Right cardiac atrium (tissue), 5 donors: ENCODE measurements around the gene NAT9. TPM values are rescaled to one million over a fixed set of nuclear protein-coding genes. Genes with fewer than 3 reads are reported as not detected.

Experiments used
- ATAC-seq, 2 donors: fragments of 200-7000 bp; cut with Tn5 transposase; one replicate each; pipeline versions ENCODE4 v1.8.0 to v1.9.1; 2020; ENCODE audit warnings: moderate library complexity in 2 of 2, mild to moderate bottlenecking in 1 of 2
- DNase-seq, 3 donors: peaks; one replicate each; pipeline ENCODE4 v3.0.0-alpha.2; 2020
- H3K27ac ChIP-seq: one replicate; pipeline ENCODE4 v1.5.1; 2013; ENCODE audit warnings: mild to moderate bottlenecking, low read length, control low read depth, moderate library complexity
- H3K27me3 ChIP-seq: one replicate; pipeline ENCODE4 v1.6.1; 2013; ENCODE audit not compliant: control insufficient read depth, insufficient read depth
- H3K4me1 ChIP-seq: one replicate; pipeline ENCODE4 v1.6.1; 2013; ENCODE audit warnings: low read length; ENCODE audit not compliant: control insufficient read depth, insufficient read depth
- H3K4me3 ChIP-seq: one replicate; pipeline ENCODE4 v1.5.1; 2013; ENCODE audit warnings: low read length, control low read depth
- H3K9me3 ChIP-seq: one replicate; pipeline ENCODE4 v1.6.1; 2013; ENCODE audit warnings: low read length; ENCODE audit not compliant: control insufficient read depth
- WGBS: extraction: QIAGEN DNeasy Blood & Tissue Kit; methylation state at CpG from one replicate; pipeline ENCODE4 v1.1.7; 2013; 5-methylcytosine and 5-hydroxymethylcytosine counted together
- intact Hi-C, 4 donors: fragments of 100-400 bp; cut with DNase I; formaldehyde crosslinking; loops; one replicate each; pipeline versions ENCODE4 v1.11.0 to v1.14.0; 2022 to 2023
- polyA plus RNA-seq: library from polyadenylated mRNA; stranded (reverse); fragments of 200-250 nt; gene quantifications from one replicate; pipeline ENCODE4 v1.2.3, GENCODE V29; 2013
- total RNA-seq, 4 donors: library from RNA; stranded (reverse); fragmentation: NEBNext Ultra II Directional; extraction: Animal tissue kit (Norgen Biotek cat#: 25700); gene quantifications; one replicate each; pipeline ENCODE4 v1.2.1, GENCODE V29; 2021
- donor health status: healthy with polysubstance abuse.
- donor health status: DM: no; HTN: yes; CAD: no.
- donor health status: DM: no; HTN: no; CAD: no.
- donor health status: DM: no; HTN: yes; CAD: no; lungs with severe emphysema.
- donor health status: DM: yes; HTN: yes; CAD: no.

NAT9 gene
- total and polyA plus RNA-seq, 5 donors: 16.8 to 31.1 (median 24.3) TPM

DNA sequence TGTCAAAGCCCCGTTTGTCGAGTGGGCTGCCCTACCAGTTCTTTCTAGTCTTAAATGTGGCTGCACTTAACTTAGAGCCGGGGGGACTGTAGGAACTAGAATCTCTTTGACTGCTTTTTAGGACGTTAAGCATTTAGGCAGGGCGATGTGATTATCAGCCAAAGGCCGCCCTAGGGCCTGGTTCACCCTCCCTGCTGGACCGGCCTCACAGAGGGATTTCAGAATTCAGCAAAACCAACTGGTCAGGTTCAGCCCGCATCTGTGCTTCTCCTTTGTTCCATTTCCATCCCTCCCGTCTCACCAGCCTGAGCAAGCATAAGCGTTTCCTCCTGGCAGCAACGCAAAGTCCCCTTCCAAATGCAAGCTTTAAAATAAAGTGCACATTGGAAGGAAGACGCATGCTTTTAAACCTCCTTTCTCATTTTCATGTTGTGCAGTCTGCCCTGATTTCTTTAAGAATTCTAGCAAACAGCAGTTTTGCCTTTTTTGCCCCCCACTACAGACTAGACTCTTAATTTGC is 16.5 kb upstream of the NAT9 start:
- DNase-seq (no peak), ATAC-seq (no peak)
- intact Hi-C loops: loop anchor here in 2 of 4 donors (5.0 kb wide), 2 partner anchors 70 to 165 kb away; no protein-coding TSS in a partner anchor
- H3K27me3 ChIP-seq: no peaks in the 10 kb centered on the region
- H3K9me3 ChIP-seq: no peaks in the 10 kb centered on the region
- H3K27ac ChIP-seq: no peak overlapping the region
- WGBS: 93% methylated on average over 12 of the region's 12 CpGs
- H3K4me3 ChIP-seq: no peak overlapping the region
- no peaks in the 10 kb centered on the region for H3K4me1 ChIP-seq

DNA sequence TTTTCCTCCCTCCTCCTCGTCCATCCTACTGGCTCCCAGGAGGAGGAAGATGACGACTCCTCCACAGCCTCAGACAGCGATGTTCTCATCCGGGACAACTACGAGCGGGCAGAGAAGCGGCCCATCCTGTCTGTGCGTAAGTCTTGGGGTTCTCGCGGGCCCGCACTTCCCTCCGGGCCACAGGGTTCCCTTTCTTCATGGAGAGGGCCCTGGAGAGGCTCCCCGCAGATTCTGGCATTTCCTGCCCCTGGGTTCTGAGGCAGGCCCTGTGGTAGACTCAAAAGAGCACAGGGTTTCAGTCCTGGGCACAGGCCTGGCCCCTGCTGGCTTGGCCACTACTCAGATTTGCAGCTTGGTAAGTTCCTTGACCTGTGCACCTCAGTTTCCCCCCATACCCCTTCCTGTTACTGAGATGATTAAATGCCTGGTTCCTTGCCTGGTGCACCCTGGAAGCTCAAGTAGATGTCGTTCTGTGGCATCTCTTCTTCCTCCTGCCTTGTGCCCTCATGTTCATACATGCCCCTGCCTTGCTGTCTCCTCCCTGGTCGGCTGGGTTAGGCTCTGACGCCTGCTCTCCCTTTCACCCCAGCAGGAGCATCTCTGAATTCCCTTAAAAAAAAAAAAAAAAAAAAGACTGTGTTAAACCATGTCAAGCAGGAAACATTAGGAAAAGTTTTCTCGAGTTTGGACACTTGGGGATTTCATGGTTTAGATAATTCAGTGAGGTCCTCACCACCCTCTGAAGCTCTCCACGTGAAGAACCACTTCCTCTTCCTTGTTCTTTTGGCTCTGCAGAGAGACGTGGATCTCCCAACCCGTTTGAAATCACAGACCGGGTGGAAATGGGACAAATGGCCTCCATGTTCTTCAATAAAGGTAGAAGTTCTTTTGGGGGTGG is 14.3 kb upstream of the NAT9 start:
- DNase-seq (no peak), ATAC-seq (peak in 1 of 2 donors; percentile 4)
- Histone ChIP-seq H3K27ac (no peak overlapping the region), H3K4me1 (no peaks in the 10 kb centered on the region), H3K27me3 (no peaks in the 10 kb centered on the region), H3K4me3 (no peak overlapping the region), H3K9me3 (no peaks in the 10 kb centered on the region)
- 78% methylated on average over 21 of the region's 21 CpGs for WGBS
- intact Hi-C loops: loop anchor here (2.0 to 5.0 kb wide), 4 partner anchors 72 to 167 kb away; no protein-coding TSS in a partner anchor

- peak in 1 of 2 donors; percentile 14 for ATAC-seq
- no peaks in the 10 kb centered on the region for H3K4me1 ChIP-seq
- H3K9me3 ChIP-seq: no peaks in the 10 kb centered on the region
- intact Hi-C loops: no loop called here
- H3K27me3 ChIP-seq: no peaks in the 10 kb centered on the region
- WGBS: 82% methylated on average over 16 of the region's 16 CpGs
- no peak overlapping the region for H3K4me3 ChIP-seq
- no peak overlapping the region for H3K27ac ChIP-seq
- peak in 2 of 3 donors; percentile 72 to 78 for DNase-seq
Observed at GRCh38 chr17:74786431-74787055, 10.4 kb upstream of the NAT9 start.

DNA sequence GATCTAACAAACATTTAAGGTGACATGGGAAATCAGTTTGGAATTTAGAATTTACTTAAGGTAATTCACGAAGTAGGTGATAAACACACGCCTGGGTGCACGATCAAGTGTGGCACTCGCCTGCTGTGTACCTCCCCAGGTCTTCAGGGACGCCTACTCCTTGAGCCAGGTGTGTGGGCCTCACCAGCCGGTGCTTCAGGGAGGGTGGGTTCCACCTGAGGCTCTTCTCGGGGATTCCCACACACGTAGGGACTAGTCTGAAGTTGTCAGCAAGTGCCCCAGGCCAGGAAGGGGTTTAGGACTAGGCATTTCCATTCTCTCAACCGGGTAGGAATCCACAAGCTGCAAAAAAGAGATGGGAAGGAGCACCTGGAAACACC is 9.8 kb upstream of the NAT9 start:
- no peak overlapping the region for H3K4me3 ChIP-seq
- DNase-seq (no peak), ATAC-seq (no peak)
- intact Hi-C loops: no loop called here
- H3K4me1 ChIP-seq: no peaks in the 10 kb centered on the region
- no peaks in the 10 kb centered on the region for H3K27me3 ChIP-seq
- no peak overlapping the region for H3K27ac ChIP-seq
- no peaks in the 10 kb centered on the region for H3K9me3 ChIP-seq
- 88% methylated on average over 9 of the region's 9 CpGs for WGBS

DNA sequence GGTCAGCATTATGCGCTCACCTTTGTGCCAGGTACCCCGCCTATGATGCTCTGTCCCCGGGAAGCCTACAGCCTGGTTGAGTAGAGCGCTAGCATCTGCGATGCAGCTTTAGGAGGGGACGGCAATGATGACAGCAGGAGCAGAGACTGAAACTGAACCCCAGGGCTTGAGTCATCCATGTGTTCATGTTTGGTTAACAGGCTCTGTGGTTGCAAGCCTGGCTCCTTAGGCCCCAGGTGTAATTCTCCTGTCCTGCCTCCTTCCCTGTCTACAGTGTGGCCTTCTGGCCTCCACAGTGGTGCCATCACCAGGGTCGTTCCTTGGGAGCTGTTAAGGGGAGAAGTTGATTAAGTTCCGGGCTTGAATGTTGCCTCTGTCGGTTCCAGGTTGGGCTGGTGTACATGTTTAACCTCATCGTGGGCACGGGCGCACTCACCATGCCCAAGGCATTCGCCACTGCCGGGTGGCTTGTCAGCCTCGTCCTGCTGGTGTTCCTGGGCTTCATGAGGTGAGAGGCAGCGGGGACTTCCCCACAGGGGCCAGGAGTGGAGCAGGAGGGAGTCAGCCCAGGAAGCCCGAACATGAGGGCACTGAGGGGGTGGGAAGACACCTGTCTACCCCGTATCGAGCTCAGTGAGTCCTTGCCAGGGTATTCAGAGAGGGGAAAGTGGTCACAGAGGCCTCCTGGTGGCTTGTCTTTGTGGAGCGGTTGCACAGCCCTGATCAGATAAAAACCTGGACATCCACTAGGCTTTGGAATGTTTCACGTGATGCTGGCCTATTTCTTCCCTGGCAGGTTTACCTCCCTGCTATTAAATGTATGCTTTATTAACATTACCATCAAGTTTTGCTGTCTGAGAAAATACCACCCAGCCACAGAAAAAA is 9.2 kb upstream of the NAT9 start:
- H3K27me3 ChIP-seq: no peaks in the 10 kb centered on the region
- no peak overlapping the region for H3K4me3 ChIP-seq
- DNase-seq (no peak), ATAC-seq (no peak)
- WGBS: 85% methylated on average over 21 of the region's 21 CpGs
- H3K27ac ChIP-seq: no peak overlapping the region
- H3K9me3 ChIP-seq: no peaks in the 10 kb centered on the region
- H3K4me1 ChIP-seq: no peaks in the 10 kb centered on the region
- intact Hi-C loops: no loop called here

DNA sequence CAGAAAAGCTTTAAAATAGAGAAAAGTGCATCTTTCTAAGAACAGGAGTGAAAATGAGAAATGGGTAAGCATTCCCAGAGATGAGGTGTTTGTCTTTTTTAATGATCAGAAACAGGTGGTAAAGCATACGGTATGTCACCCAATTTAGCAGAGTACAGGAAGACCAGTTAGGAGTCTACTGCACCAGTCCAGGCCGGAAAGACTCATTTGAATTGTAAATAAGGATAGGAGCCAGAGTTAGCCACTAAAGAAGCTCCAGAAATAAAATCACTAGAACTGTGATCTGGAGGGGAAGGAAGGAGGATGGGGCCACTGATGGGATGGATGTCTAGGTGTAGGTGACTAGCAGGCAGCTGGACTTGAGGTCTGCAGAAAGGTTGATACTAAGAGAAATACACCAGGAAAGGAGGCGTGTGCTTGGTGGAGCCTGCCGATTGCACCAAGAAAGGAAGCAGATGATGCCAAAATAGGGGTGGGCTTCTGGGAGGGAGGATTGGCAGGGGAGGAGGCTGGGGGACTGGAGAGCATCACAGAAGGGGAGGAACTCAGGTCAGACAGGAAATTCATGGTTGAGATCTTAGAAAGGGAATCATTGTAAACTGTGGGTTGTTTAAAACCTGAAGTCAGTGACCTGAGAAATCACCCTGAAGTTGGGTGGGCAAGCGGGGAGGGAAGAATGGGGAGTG is 8.1 kb upstream of the NAT9 start:
- ATAC-seq (no peak), DNase-seq (no peak)
- H3K9me3 ChIP-seq: no peaks in the 10 kb centered on the region
- H3K27me3 ChIP-seq: no peaks in the 10 kb centered on the region
- H3K4me3 ChIP-seq: no peak overlapping the region
- intact Hi-C loops: loop anchor here in 2 of 4 donors (5.0 kb wide), 2 partner anchors 37 to 42 kb away; partner anchors contain the start of gene NHERF1 (in 1 of the 2)
- 80% methylated on average over 5 of the region's 5 CpGs for WGBS
- no peak overlapping the region for H3K27ac ChIP-seq
- H3K4me1 ChIP-seq: no peaks in the 10 kb centered on the region

GRCh38 chr17:74782571-74782970 is 6.4 kb upstream of the NAT9 start:
- 89% methylated on average over 5 of the region's 5 CpGs for WGBS
- H3K9me3 ChIP-seq: no peaks in the 10 kb centered on the region
- intact Hi-C loops: loop anchor here in 2 of 4 donors (5.0 kb wide), 2 partner anchors 35 to 40 kb away; partner anchors contain the start of gene NHERF1 (in 1 of the 2)
- no peak overlapping the region for H3K4me3 ChIP-seq
- H3K4me1 ChIP-seq: no peaks in the 10 kb centered on the region
- no peak for DNase-seq
- no peak overlapping the region for H3K27ac ChIP-seq
- no peak for ATAC-seq
- H3K27me3 ChIP-seq: no peaks in the 10 kb centered on the region

DNA sequence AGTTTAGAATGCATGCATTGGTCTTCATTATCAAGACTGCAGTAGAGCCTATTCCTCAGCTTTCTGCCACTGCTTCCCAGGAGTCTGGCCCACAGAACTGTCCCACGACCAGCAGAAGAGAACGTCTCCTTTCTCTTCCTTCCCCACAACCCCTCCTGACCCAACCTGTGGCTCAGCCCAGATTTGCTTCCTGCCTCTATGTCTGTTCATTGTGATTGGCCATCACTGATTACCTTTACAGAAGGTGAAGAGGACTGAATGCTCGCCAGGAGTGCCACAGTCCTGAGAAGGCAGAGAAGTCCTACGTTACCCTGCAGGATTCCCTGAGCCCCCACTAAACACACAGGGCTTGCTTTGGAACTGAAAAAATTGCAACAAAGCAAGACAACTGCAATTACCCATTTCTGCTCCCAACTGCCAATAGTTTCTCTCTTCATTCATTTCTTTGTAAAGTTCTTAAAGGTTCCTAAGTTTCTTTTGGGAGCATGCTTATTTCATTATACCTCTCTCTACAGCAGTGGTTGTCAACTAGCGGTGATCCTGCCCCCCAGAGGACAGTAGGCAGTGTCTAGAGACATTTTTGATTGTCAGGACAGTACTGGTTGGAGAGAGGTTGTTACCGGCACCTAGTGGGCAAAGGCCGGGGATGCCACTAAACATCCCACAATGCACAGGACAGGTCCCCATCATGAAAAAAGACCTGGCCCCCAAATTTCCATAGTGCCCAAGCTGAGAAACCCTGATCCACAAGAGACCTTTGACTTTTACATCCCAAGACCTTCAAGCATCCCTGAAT is 4.5 kb upstream of the NAT9 start:
- Histone ChIP-seq H3K27ac (no peak overlapping the region), H3K27me3 (no peaks in the 10 kb centered on the region), H3K4me1 (no peaks in the 10 kb centered on the region), H3K9me3 (no peaks in the 10 kb centered on the region), H3K4me3 (no peak overlapping the region)
- intact Hi-C loops: loop anchor here in 2 of 4 donors (5.0 kb wide), 2 partner anchors 33 to 38 kb away; partner anchors contain the start of gene NHERF1 (in 1 of the 2)
- DNase-seq (no peak), ATAC-seq (no peak)
- 60% methylated on average over 7 of the region's 7 CpGs for WGBS

DNA sequence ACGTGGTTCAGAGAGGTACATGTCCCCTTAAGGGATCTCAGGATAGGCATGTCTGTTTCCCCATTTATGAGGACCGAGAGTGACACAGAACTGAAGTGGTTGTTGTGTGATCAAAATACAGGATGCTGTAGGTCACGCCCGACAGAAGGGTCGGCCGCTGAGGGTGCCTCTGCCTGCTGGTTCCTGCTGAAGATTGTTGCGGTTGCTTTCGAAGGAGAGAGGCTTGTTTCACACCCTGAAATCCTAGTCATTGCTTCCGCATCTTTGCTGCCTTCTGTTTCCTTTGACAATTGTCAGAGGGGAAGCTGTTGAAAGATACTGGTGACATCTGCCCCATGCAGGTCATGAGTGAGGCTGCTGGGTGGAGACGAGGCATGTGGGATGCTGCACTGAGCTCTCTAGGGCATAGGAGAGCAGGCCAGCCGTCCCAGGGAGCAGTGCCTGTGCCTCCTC is 3.8 kb upstream of the NAT9 start:
- H3K4me1 ChIP-seq: peaks cover 2% of the 10 kb centered on the region
- H3K9me3 ChIP-seq: no peaks in the 10 kb centered on the region
- no peak overlapping the region for H3K27ac ChIP-seq
- H3K4me3 ChIP-seq: no peak overlapping the region
- no peaks in the 10 kb centered on the region for H3K27me3 ChIP-seq
- DNase-seq (peak in 2 of 3 donors; percentile 78 to 81), ATAC-seq (no peak)
- 65% methylated on average over 11 of the region's 11 CpGs for WGBS
- intact Hi-C loops: loop anchor here in 2 of 4 donors (5.0 kb wide), 2 partner anchors 33 to 38 kb away; partner anchors contain the start of gene NHERF1 (in 1 of the 2)
